ENCODE results near the gene FHDC1.

Gene FHDC1

DNA sequence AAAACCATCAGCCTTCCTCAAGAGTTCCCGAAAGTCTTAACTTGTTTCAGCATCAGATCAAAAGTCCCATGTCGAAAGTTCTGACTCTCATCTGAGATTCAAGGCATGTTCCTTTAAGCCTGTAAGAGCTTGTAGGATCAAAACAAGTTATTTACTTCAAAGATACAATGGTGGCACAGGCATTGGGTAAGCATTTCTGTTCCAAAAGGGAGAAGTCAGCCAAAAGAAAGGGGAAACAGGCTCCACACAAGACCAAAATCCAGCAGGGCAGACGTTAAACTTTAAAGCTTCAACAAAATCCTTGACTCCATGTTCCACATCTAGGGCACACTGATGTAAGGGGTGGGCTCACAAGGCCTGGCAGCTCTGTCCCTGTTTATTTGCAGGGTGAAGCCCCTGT is 91.7 kb downstream of the FHDC1 start:
- no peak for TF ChIP-seq FOXP2 (optimal IDR thresholded peaks at IDR 0.05; ENCODE audit: borderline replicate concordance, extremely low read depth, extremely low read length, insufficient read depth)
- TF ChIP-seq POLR2AphosphoS5 (IDR thresholded peaks at IDR 0.05; ENCODE audit: low read depth, low read length) = no peak
- TF ChIP-seq SIN3A (IDR thresholded peaks at IDR 0.05; ENCODE audit: borderline replicate concordance, insufficient read depth, low read length) = no peak
- no peak for TF ChIP-seq TAF1 (IDR thresholded peaks at IDR 0.05; ENCODE audit: borderline replicate concordance, insufficient read depth, low read length)
- TF ChIP-seq, protein P1, sequence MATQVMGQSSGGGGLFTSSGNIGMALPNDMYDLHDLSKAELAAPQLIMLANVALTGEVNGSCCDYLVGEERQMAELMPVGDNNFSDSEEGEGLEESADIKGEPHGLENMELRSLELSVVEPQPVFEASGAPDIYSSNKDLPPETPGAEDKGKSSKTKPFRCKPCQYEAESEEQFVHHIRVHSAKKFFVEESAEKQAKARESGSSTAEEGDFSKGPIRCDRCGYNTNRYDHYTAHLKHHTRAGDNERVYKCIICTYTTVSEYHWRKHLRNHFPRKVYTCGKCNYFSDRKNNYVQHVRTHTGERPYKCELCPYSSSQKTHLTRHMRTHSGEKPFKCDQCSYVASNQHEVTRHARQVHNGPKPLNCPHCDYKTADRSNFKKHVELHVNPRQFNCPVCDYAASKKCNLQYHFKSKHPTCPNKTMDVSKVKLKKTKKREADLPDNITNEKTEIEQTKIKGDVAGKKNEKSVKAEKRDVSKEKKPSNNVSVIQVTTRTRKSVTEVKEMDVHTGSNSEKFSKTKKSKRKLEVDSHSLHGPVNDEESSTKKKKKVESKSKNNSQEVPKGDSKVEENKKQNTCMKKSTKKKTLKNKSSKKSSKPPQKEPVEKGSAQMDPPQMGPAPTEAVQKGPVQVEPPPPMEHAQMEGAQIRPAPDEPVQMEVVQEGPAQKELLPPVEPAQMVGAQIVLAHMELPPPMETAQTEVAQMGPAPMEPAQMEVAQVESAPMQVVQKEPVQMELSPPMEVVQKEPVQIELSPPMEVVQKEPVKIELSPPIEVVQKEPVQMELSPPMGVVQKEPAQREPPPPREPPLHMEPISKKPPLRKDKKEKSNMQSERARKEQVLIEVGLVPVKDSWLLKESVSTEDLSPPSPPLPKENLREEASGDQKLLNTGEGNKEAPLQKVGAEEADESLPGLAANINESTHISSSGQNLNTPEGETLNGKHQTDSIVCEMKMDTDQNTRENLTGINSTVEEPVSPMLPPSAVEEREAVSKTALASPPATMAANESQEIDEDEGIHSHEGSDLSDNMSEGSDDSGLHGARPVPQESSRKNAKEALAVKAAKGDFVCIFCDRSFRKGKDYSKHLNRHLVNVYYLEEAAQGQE (IDR thresholded peaks at IDR 0.05; ENCODE audit: insufficient read depth in 1 of 2, low read depth in 2 of 2, low read length in 2 of 2) = no peak

DNA sequence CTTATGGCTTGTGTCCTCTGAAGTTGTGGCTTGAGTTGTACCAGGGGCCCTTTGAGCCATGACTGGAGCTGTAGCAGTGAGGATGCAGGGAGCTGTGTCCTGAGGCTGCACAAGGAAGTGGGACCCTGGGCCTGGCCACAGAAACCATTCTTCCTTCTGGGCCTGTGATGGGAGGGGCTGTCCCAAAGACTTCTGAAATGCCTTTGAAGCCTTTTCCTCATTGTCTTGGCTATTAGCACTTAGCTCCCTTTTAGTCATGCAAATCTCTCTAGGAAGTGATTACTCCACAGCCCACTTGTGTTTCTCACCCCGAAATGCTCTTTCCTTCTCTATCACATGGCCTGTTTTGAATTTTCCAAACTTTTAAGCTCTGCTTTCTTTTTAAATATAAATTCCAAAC is 92.4 kb downstream of the FHDC1 start:
- TF ChIP-seq POLR2AphosphoS5 (IDR thresholded peaks at IDR 0.05; ENCODE audit: low read depth, low read length) (no peak), FOXP2 (optimal IDR thresholded peaks at IDR 0.05; ENCODE audit: borderline replicate concordance, extremely low read depth, extremely low read length, insufficient read depth) (no peak), SIN3A (IDR thresholded peaks at IDR 0.05; ENCODE audit: borderline replicate concordance, insufficient read depth, low read length) (no peak), TAF1 (IDR thresholded peaks at IDR 0.05; ENCODE audit: borderline replicate concordance, insufficient read depth, low read length) (no peak)
- TF ChIP-seq, protein P1 (IDR thresholded peaks at IDR 0.05; ENCODE audit: insufficient read depth in 1 of 2, low read depth in 2 of 2, low read length in 2 of 2) = no peak
